Suprapubic skin (tissue), 4 donors: ENCODE measurements around the gene STAT1. TPM values are rescaled to one million over a fixed set of nuclear protein-coding genes. Genes with fewer than 3 reads are reported as not detected.

Experiments
- DNase-seq, 2 donors: peaks; one replicate each; pipeline ENCODE4 v3.0.0-alpha.2; 2019; ENCODE audit warnings: low spot score in 2 of 2
- H3K27ac ChIP-seq: fragments of 200-600 bp; sonication (generic); one replicate; pipeline ENCODE4 v1.5.1; 2019
- H3K27me3 ChIP-seq: fragments of 200-600 bp; sonication (generic); one replicate; pipeline ENCODE4 v1.5.1; 2019
- H3K36me3 ChIP-seq: fragments of 200-600 bp; sonication (generic); one replicate; pipeline ENCODE4 v1.5.1; 2019
- H3K4me1 ChIP-seq: fragments of 200-600 bp; sonication (generic); one replicate; pipeline ENCODE4 v1.5.1; 2019
- H3K4me3 ChIP-seq: fragments of 200-600 bp; sonication (generic); one replicate; pipeline ENCODE4 v1.5.1; 2019; ENCODE audit warnings: mild to moderate bottlenecking
- H3K9me3 ChIP-seq: fragments of 200-600 bp; sonication (generic); one replicate; pipeline ENCODE4 v1.5.1; 2019
- EP300 ChIP-seq: sonication (generic); formaldehyde crosslinking; IDR thresholded peaks from one replicate; pipeline ENCODE4 v1.6.1; 2017; ENCODE audit warnings: antibody characterized with exemption
- POLR2A ChIP-seq, 2 donors: fragments of 450-650 bp; IDR thresholded peaks; one replicate each; pipeline ENCODE4 v1.6.1; 2017; ENCODE audit warnings: antibody characterized with exemption in 2 of 2, mild to moderate bottlenecking in 2 of 2, moderate library complexity in 2 of 2
- POLR2AphosphoS5 ChIP-seq, 3 donors: sonication (generic); formaldehyde crosslinking; IDR thresholded peaks; one replicate each; pipeline ENCODE4 v1.6.1; 2017; ENCODE audit warnings: antibody characterized with exemption in 3 of 3
- WGBS: methylation state at CpG from one replicate; pipeline ENCODE4 v1.1.5; 2018; 5-methylcytosine and 5-hydroxymethylcytosine counted together
- total RNA-seq, 4 donors: library from RNA; depleted of rRNA; stranded (reverse); fragments of >200 nt; gene quantifications; one replicate each; pipeline ENCODE4 v1.1.0, GENCODE V29; 2016
- TF ChIP-seq, protein P1 (sequence below), 2 donors: fragments of 200-600 bp in 1 of 2; fragments of 450-650 bp in 1 of 2; sonication (generic) in 1 of 2; IDR thresholded peaks; one replicate each; pipeline ENCODE4 v1.5.1; 2016 to 2019; ENCODE audit warnings: antibody characterized with exemption in 2 of 2, mild to moderate bottlenecking in 1 of 2, moderate library complexity in 1 of 2

The STAT1 gene
- 10 to 100 TPM; 33.5 to 60.7 (median 37.6) TPM for total RNA-seq

DNA sequence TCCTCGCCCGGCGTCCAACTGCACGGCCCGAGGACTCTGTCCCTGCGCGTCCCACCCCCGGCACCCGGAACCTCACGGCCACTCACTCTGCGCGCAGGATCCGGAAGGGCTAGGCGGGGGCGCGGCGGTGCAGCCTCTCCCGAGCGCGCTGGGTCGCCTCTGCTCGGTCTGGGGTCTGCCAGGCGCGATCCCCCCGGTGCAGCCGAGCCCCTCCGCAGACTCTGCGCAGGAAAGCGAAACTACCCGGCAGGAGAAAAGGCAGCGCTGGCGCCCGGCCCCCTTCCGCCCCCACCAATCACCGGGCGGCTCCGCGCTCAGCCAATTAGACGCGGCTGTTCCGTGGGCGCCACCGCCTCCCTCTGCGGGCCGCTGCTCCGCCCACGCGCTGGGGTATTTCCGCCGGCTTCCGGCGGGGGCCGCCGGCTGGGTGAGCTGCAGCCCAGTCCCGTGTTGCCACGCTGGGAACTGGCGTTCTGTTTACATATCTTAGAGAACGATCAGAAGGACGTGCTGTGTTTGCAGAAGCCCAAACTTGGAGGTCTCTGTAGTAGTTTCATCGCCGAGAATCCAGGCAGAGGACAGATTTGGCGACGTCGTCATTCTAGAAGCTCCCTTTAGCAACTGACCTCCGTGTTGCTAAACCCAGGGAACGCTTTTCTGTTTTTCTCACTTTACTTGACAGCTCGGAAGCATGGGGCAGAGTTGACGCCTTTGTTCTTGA lies at the start of gene STAT1:
TSS of gene STAT1 (minus strand) at position 240 of the 721 bp plus-strand sequence. CDS start 4,168 bp downstream, outside the sequence.
- Histone ChIP-seq H3K4me3 (peak within 1 kb of the TSS; percentile 81), H3K27me3 (no peaks in the 10 kb centered on the region), H3K9me3 (no peaks in the 10 kb centered on the region), H3K27ac (peak within 1 kb of the TSS; percentile 90), H3K36me3 (no peaks in the 10 kb centered on the region), H3K4me1 (peaks cover 35% of the 10 kb centered on the region)
- TF ChIP-seq, protein P1, sequence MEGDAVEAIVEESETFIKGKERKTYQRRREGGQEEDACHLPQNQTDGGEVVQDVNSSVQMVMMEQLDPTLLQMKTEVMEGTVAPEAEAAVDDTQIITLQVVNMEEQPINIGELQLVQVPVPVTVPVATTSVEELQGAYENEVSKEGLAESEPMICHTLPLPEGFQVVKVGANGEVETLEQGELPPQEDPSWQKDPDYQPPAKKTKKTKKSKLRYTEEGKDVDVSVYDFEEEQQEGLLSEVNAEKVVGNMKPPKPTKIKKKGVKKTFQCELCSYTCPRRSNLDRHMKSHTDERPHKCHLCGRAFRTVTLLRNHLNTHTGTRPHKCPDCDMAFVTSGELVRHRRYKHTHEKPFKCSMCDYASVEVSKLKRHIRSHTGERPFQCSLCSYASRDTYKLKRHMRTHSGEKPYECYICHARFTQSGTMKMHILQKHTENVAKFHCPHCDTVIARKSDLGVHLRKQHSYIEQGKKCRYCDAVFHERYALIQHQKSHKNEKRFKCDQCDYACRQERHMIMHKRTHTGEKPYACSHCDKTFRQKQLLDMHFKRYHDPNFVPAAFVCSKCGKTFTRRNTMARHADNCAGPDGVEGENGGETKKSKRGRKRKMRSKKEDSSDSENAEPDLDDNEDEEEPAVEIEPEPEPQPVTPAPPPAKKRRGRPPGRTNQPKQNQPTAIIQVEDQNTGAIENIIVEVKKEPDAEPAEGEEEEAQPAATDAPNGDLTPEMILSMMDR (IDR thresholded peaks at IDR 0.05), result no peak
- TF ChIP-seq POLR2AphosphoS5 (IDR thresholded peaks at IDR 0.05) (peak in 2 of 3 donors; percentile 58 to 82), POLR2A (IDR thresholded peaks at IDR 0.05) (peak; percentile 62 to 82)
- WGBS, result under 1% methylated on average over 34 of the region's 68 CpGs
- peak; percentile 92 to 96 for DNase-seq

DNA sequence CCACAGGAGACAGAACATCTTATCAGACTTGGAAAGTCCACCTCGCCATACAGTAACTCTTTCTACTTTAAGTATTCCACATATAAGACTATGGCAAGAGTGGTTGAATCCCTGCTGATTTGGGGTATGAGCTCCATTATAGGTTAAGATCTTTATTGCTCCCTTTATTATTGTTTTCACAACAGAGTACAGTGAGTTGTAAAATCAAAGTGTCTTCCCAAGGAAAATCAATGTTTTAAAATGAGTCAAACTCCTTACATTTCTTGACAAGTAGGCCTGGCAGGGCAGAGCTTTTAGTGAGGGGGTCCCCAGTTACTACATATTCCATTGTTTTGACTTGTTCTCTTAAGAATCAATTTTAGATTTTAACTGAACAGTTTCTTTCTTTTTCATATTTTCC lies 49.6 kb upstream of the STAT1 start:
- Histone ChIP-seq H3K27ac (no peak overlapping the region), H3K27me3 (no peaks in the 10 kb centered on the region), H3K4me1 (peaks cover 7% of the 10 kb centered on the region), H3K9me3 (no peaks in the 10 kb centered on the region), H3K4me3 (no peak overlapping the region), H3K36me3 (no peaks in the 10 kb centered on the region)
- WGBS, result 100% methylated on average over 1 of the region's 1 CpG
- TF ChIP-seq, protein P1 (IDR thresholded peaks at IDR 0.05), result no peak
- TF ChIP-seq POLR2AphosphoS5 (IDR thresholded peaks at IDR 0.05) (no peak), EP300 (no peak), POLR2A (IDR thresholded peaks at IDR 0.05) (no peak)
- DNase-seq, result no peak

DNA sequence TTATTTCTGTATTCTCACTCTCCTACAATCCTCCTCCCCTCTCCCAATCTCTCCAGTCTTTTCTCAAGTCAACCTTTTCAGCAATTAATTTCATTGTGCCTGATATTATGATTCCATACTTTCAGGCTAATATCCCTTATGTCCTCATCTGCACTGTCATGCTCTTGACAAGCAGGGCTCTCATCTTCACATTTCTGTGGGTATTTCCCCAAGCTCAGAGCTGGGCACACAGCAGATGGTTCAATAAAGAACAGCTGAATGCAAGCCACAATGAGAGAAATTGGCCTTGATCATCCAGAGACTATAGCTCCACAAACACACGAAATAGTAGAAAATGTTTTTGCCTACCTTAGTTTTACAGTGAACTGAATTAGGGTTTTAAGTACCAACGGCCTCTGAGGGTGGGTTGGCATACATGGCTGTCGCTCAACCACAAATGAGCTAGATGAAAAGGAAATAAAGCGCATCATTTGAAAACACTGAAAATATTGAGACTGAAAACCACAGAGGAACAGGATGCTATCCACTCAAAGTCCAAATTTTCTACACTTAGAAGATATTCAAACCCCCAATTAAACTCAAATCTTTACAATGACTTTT lies 47.5 kb upstream of the STAT1 start:
- Histone ChIP-seq H3K9me3 (no peaks in the 10 kb centered on the region), H3K36me3 (no peaks in the 10 kb centered on the region), H3K4me1 (peaks cover 6% of the 10 kb centered on the region), H3K27ac (no peak overlapping the region), H3K4me3 (no peak overlapping the region), H3K27me3 (no peaks in the 10 kb centered on the region)
- TF ChIP-seq POLR2AphosphoS5 (IDR thresholded peaks at IDR 0.05) (no peak), EP300 (no peak), POLR2A (IDR thresholded peaks at IDR 0.05) (no peak)
- TF ChIP-seq, protein P1 (IDR thresholded peaks at IDR 0.05), result no peak
- 89% methylated on average over 4 of the region's 4 CpGs for WGBS
- no peak for DNase-seq

DNA sequence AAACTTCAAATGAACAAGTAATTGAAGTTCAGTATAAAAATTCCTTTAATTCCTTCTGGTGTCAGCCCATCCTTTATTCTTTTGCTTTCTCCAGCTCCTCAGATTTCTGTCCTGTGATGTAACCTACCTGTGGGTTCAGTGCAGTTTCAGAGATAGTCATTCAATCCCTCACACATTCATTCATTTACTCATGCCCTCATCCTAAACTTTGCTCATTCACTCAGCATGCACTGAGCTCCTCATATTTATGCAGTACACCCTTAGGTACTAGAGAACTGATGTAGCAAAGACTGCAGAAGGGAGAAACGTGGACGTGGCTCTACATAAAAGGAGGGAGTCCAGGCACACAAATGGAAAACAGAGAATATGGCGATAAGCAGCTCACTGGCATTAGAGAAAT lies 45.3 kb upstream of the STAT1 start:
- no peak for DNase-seq
- Histone ChIP-seq H3K27ac (no peak overlapping the region), H3K36me3 (no peaks in the 10 kb centered on the region), H3K9me3 (no peaks in the 10 kb centered on the region), H3K4me3 (no peak overlapping the region), H3K27me3 (no peaks in the 10 kb centered on the region), H3K4me1 (no peaks in the 10 kb centered on the region)
- no peak for TF ChIP-seq EP300
- TF ChIP-seq POLR2AphosphoS5 (IDR thresholded peaks at IDR 0.05), result no peak
- TF ChIP-seq, protein P1 (IDR thresholded peaks at IDR 0.05), result no peak
- no peak for TF ChIP-seq POLR2A (IDR thresholded peaks at IDR 0.05)
- 85% methylated on average over 3 of the region's 3 CpGs for WGBS

DNA sequence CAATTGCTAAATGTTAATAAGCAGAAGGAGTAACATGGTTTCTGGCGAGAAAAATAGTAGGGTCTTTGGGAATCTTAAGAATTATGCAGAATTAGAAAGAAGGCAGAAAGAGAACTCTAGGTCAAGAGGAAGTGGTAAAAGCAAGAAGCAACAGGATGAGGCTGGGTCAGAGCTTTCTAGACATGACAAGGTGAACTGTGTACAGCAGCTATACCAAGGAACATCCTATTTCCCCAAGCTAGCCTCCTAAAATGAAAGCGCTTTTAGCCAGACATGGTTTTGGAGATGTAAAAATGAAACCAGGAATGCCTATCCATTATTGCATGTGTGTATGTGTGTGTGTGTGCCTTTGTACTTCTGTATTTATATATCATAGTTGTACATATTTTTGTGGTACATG lies 42.3 kb upstream of the STAT1 start:
- TF ChIP-seq POLR2A (IDR thresholded peaks at IDR 0.05) (no peak), POLR2AphosphoS5 (IDR thresholded peaks at IDR 0.05) (no peak), EP300 (no peak)
- TF ChIP-seq, protein P1 (IDR thresholded peaks at IDR 0.05), result no peak
- 88% methylated on average over 2 of the region's 2 CpGs for WGBS
- no peak for DNase-seq
- no peak overlapping the region for H3K4me3 ChIP-seq
- H3K27ac ChIP-seq, result no peak overlapping the region
- H3K9me3 ChIP-seq, result no peaks in the 10 kb centered on the region
- peaks cover 3% of the 10 kb centered on the region for H3K27me3 ChIP-seq
- peaks cover 4% of the 10 kb centered on the region for H3K4me1 ChIP-seq
- no peaks in the 10 kb centered on the region for H3K36me3 ChIP-seq
